Trophoblast cell (in vitro differentiated cells and primary cell): ENCODE measurements around the gene ETNK1.

Experiments
- DNase-seq, 2 donors: peaks; one replicate each; pipeline ENCODE4 v3.0.0-alpha.2; 2016
- H2AFZ ChIP-seq: 2 replicates; pipeline ENCODE4 v1.6.1; 2013; ENCODE audit warnings: low read length, moderate library complexity, mild to moderate bottlenecking; ENCODE audit not compliant: insufficient read depth, poor library complexity
- H2AK5ac ChIP-seq: 2 replicates; pipeline ENCODE4 v1.6.1; 2013; ENCODE audit warnings: mild to moderate bottlenecking, low read length
- H2BK120ac ChIP-seq: 2 replicates; pipeline ENCODE4 v1.6.1; 2013; ENCODE audit warnings: low read length, mild to moderate bottlenecking, moderate library complexity; ENCODE audit not compliant: insufficient read depth, poor library complexity
- H2BK12ac ChIP-seq: 2 replicates; pipeline ENCODE4 v1.6.1; 2013; ENCODE audit warnings: mild to moderate bottlenecking, low read length, moderate library complexity
- H2BK5ac ChIP-seq: 2 replicates; pipeline ENCODE4 v1.6.1; 2013; ENCODE audit warnings: low read length, low read depth, moderate library complexity, mild to moderate bottlenecking; ENCODE audit not compliant: poor library complexity
- H3K14ac ChIP-seq: 2 replicates; pipeline ENCODE4 v1.6.1; 2013; ENCODE audit warnings: mild to moderate bottlenecking, low read length
- H3K18ac ChIP-seq: 2 replicates; pipeline ENCODE4 v1.6.1; 2013; ENCODE audit warnings: mild to moderate bottlenecking, low read length
- H3K23ac ChIP-seq: 2 replicates; pipeline ENCODE4 v1.6.1; 2013; ENCODE audit warnings: low read length
- H3K27ac ChIP-seq: 2 replicates; pipeline ENCODE4 v1.5.1; 2013; ENCODE audit warnings: low read depth, mild to moderate bottlenecking, inconsistent platforms, low read length, moderate library complexity
- H3K27me3 ChIP-seq: 2 replicates; pipeline ENCODE4 v1.6.1; 2013; ENCODE audit warnings: inconsistent platforms, mild to moderate bottlenecking, low read length, moderate library complexity; ENCODE audit not compliant: insufficient read depth
- H3K36me3 ChIP-seq, 2 experiments: 1 replicate in 1 of 2; 2 replicates in 1 of 2; pipeline ENCODE4 v1.6.1; 2013; ENCODE audit warnings: low read length in 2 of 2, mild to moderate bottlenecking in 2 of 2, moderate library complexity in 1 of 2; ENCODE audit not compliant: insufficient read depth in 2 of 2, control insufficient read depth in 1 of 2
- H3K4ac ChIP-seq: 2 replicates; pipeline ENCODE4 v1.6.1; 2013; ENCODE audit warnings: low read depth, mild to moderate bottlenecking, low read length, moderate library complexity
- H3K4me1 ChIP-seq, 2 experiments: 1 replicate in 1 of 2; 2 replicates in 1 of 2; pipeline ENCODE4 v1.6.1; 2013; ENCODE audit warnings: low read length in 2 of 2, mild to moderate bottlenecking in 2 of 2, moderate library complexity in 1 of 2; ENCODE audit not compliant: insufficient read depth in 2 of 2, control insufficient read depth in 1 of 2
- H3K4me2 ChIP-seq: 2 replicates; pipeline ENCODE4 v1.6.1; 2013; ENCODE audit warnings: inconsistent platforms, mild to moderate bottlenecking, low read length, moderate library complexity
- H3K4me3 ChIP-seq: 2 replicates; pipeline ENCODE4 v1.5.1; 2013; ENCODE audit warnings: mild to moderate bottlenecking, low read depth, low read length, inconsistent platforms
- H3K79me1 ChIP-seq: one replicate; pipeline ENCODE4 v1.6.1; 2013; ENCODE audit warnings: low read length
- H3K79me2 ChIP-seq: 2 replicates; pipeline ENCODE4 v1.6.1; 2013; ENCODE audit warnings: low read length, mild to moderate bottlenecking; ENCODE audit not compliant: control insufficient read depth, insufficient read depth, poor library complexity
- H3K9ac ChIP-seq: 2 replicates; pipeline ENCODE4 v1.6.1; 2013; ENCODE audit warnings: mild to moderate bottlenecking, low read length
- H3K9me3 ChIP-seq: 2 replicates; pipeline ENCODE4 v1.6.1; 2013; ENCODE audit warnings: low read depth, mild to moderate bottlenecking, control low read depth, inconsistent platforms, low read length; ENCODE audit not compliant: insufficient read depth
- H4K12ac ChIP-seq: 2 replicates; pipeline ENCODE4 v1.6.1; 2013; ENCODE audit warnings: low read depth, mild to moderate bottlenecking, low read length, moderate library complexity
- H4K8ac ChIP-seq: 2 replicates; pipeline ENCODE4 v1.6.1; 2013; ENCODE audit warnings: low read depth, mild to moderate bottlenecking, low read length, moderate library complexity
- H4K91ac ChIP-seq: one replicate; pipeline ENCODE4 v1.6.1; 2013; ENCODE audit warnings: low read depth, mild to moderate bottlenecking, low read length, moderate library complexity
- WGBS: extraction: QIAGEN DNeasy Blood & Tissue Kit; methylation state at CpG from one replicate; pipeline ENCODE4 v1.1.7; 2013; ENCODE audit warnings: missing lambda C conversion rate; ENCODE audit not compliant: insufficient read length, insufficient coverage; ENCODE audit errors: extremely low coverage; 5-methylcytosine and 5-hydroxymethylcytosine counted together

Gene ETNK1

DNA sequence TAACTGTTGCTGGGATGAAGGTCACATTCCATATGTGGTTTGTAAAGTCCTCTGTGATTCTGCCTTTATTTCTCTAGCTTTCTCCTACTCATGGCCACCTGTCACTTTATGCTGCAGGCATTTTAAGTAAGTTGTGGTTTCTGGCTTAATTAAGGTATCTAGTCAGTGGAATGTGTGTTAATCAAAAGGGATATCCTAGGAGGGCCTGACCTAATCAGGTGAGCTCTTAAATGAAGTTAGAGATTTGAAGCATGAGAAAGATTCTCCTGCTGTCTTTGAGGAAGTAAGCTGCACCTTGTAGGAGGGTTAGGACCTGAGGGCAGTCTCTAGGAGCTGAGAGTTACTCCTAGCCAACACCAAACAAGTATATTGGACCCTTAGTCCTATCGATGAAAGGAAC, 90.3 kb downstream of the ETNK1 start:
- Histone ChIP-seq H4K12ac (no peak overlapping the region), H4K91ac (no peak overlapping the region), H3K9me3 (no peaks in the 10 kb centered on the region), H3K4me1 (no peaks in the 10 kb centered on the region), H3K79me1 (no peaks in the 10 kb centered on the region), H2AFZ (no peak overlapping the region), H3K9ac (no peak overlapping the region), H3K23ac (no peak overlapping the region), H2BK120ac (no peak overlapping the region), H4K8ac (no peak overlapping the region), H3K4ac (no peak overlapping the region), H3K36me3 (no peaks in the 10 kb centered on the region), H3K27ac (no peak overlapping the region), H3K18ac (no peak overlapping the region), H3K4me2 (no peak overlapping the region), H2BK5ac (no peak overlapping the region), H3K4me3 (no peak overlapping the region), H3K27me3 (no peaks in the 10 kb centered on the region), H2AK5ac (no peak overlapping the region), H2BK12ac (no peak overlapping the region), H3K79me2 (no peaks in the 10 kb centered on the region), H3K14ac (no peak overlapping the region)
- WGBS, result no CpG with 5 or more reads among the region's 1 CpG
- DNase-seq, result no peak

DNA sequence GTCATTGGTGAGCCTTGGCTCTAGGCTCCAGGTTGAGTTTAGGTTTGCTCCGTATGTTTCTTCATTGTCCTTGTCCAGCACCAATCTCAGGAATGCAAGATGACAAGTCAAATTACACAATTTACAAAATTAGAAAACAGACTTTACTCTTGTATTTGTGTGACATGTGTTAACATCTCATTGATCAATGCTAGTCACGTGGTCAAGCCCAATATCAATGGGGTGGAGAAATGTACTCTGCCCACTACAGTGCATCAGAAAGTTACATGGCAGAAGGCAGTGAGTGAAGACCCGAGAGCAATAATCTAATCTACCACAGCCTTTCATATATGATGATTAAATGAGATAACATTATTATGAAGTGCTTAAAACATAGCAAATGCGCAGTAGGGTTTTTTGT, 94.8 kb downstream of the ETNK1 start:
- Histone ChIP-seq H3K9ac (no peak overlapping the region), H2AK5ac (no peak overlapping the region), H3K27me3 (no peaks in the 10 kb centered on the region), H3K14ac (no peak overlapping the region), H3K23ac (no peak overlapping the region), H3K27ac (no peak overlapping the region), H3K4me1 (no peaks in the 10 kb centered on the region), H3K4me2 (no peak overlapping the region), H2BK12ac (no peak overlapping the region), H3K4ac (no peak overlapping the region), H2AFZ (no peak overlapping the region), H4K8ac (no peak overlapping the region), H4K12ac (no peak overlapping the region), H3K79me1 (no peaks in the 10 kb centered on the region), H3K18ac (no peak overlapping the region), H3K79me2 (no peaks in the 10 kb centered on the region), H3K9me3 (no peaks in the 10 kb centered on the region), H3K36me3 (no peaks in the 10 kb centered on the region), H2BK5ac (no peak overlapping the region), H4K91ac (no peak overlapping the region), H2BK120ac (no peak overlapping the region), H3K4me3 (no peak overlapping the region)
- WGBS, result no CpG with 5 or more reads among the region's 4 CpGs
- DNase-seq, result no peak

DNA sequence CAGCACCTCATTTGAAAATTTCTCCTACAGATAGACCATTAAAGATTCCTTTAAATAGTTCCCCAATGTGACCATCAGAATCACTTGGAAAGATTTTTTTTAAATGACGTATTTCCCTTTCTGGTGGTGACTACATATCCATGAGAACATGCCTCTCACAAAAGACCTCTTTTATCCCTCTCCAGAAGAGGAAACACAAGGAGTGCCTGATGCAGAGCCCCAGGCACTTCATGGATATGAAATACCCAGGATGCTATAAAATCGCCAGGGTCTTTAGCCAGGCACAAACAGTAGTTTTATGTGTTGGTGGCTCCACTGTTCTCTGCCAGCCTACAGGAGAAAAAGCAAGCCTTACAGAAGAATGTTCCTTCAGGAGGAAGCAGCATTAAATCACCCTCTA, 97.1 kb downstream of the ETNK1 start:
- no peak overlapping the region for H2AFZ ChIP-seq
- no peak overlapping the region for H4K12ac ChIP-seq
- no peaks in the 10 kb centered on the region for H3K79me2 ChIP-seq
- no peak overlapping the region for H3K23ac ChIP-seq
- H3K36me3 ChIP-seq, result no peaks in the 10 kb centered on the region
- no peak overlapping the region for H3K27ac ChIP-seq
- no peak overlapping the region for H3K14ac ChIP-seq
- no peaks in the 10 kb centered on the region for H3K4me1 ChIP-seq
- H3K18ac ChIP-seq, result no peak overlapping the region
- H3K4me2 ChIP-seq, result no peak overlapping the region
- H2BK12ac ChIP-seq, result no peak overlapping the region
- no peak overlapping the region for H2BK5ac ChIP-seq
- no peaks in the 10 kb centered on the region for H3K9me3 ChIP-seq
- no peak overlapping the region for H4K8ac ChIP-seq
- no peaks in the 10 kb centered on the region for H3K79me1 ChIP-seq
- WGBS, result no CpG with 5 or more reads among the region's 2 CpGs
- no peak overlapping the region for H2AK5ac ChIP-seq
- no peak overlapping the region for H3K4ac ChIP-seq
- no peak for DNase-seq
- H2BK120ac ChIP-seq, result no peak overlapping the region
- no peaks in the 10 kb centered on the region for H3K27me3 ChIP-seq
- no peak overlapping the region for H3K9ac ChIP-seq
- no peak overlapping the region for H4K91ac ChIP-seq
- no peak overlapping the region for H3K4me3 ChIP-seq

DNA sequence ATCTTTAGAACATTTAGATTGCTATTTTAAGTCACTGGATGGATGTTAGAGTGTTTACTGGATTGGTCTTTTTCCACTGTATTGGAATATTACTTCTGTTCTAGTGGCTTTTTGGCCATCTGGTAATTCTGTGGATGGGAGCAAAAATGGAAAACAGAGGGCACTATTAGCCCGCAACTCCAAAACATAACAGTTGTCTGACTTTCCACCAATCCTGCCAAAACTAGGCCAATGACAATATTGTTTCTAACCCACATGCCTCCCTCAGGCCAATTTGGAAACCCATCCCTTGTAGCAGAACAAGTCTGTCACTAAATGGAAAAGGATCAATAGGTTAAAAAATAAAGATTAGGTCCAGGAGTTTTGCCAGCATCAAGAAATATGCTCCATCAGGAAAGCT, 97.8 kb downstream of the ETNK1 start:
- Histone ChIP-seq H2BK5ac (no peak overlapping the region), H4K8ac (no peak overlapping the region), H3K79me2 (no peaks in the 10 kb centered on the region), H3K23ac (no peak overlapping the region), H3K14ac (no peak overlapping the region), H3K4me2 (no peak overlapping the region), H3K18ac (no peak overlapping the region), H2AK5ac (no peak overlapping the region), H3K9me3 (no peaks in the 10 kb centered on the region), H2BK120ac (no peak overlapping the region), H3K4me1 (no peaks in the 10 kb centered on the region), H2BK12ac (no peak overlapping the region), H3K27me3 (no peaks in the 10 kb centered on the region), H3K79me1 (no peaks in the 10 kb centered on the region), H3K36me3 (no peaks in the 10 kb centered on the region), H3K4me3 (no peak overlapping the region), H4K91ac (no peak overlapping the region), H3K4ac (no peak overlapping the region), H4K12ac (no peak overlapping the region), H3K27ac (no peak overlapping the region), H2AFZ (no peak overlapping the region), H3K9ac (no peak overlapping the region)
- no peak for DNase-seq
- WGBS, result no CpG with 5 or more reads among the region's 1 CpG
